ENCODE data around the gene KRTAP5-5. TPM values are rescaled to one million over a fixed set of nuclear protein-coding genes. Genes with fewer than 3 reads are reported as not detected.
"Not testable (repeated sequence)": the region's sequence is repeated elsewhere in the genome, so short reads cannot be mapped to it uniquely, and the experiment has no call there.

Gene KRTAP5-5
- total RNA-seq, 1 experiment from 2014 or later: not detected

DNA sequence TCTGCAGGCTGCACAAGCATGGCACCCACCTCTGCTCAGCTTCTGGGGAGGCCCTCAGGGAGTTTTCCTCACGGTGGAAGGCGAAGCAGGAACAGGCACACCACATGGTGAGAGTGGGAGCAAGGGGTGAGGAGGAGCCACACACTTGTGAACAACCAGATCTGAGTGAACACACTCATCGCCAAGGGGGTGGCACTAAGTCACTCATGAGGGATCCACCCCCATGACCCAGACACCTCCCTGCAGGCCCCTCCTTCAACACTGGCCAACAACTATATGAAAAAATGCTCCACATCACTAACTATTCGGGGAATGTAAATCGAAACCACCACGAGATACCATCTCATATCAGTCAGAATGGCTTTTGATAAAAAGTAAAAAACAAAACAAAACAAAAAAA, 30.8 kb upstream of the KRTAP5-5 start:
- H3K4me1 ChIP-seq: no peaks in the 10 kb centered on the region
- no peak overlapping the region for H3K27ac ChIP-seq
- H3K9me3 ChIP-seq (replicated peaks): no peaks in the 10 kb centered on the region
- DNase-seq: no peak
- no peaks in the 10 kb centered on the region for H3K36me3 ChIP-seq
- peaks cover 2% of the 10 kb centered on the region; the same call in 1 of the 2 replicates for H3K27me3 ChIP-seq
- H3K4me3 ChIP-seq: no peak overlapping the region

DNA sequence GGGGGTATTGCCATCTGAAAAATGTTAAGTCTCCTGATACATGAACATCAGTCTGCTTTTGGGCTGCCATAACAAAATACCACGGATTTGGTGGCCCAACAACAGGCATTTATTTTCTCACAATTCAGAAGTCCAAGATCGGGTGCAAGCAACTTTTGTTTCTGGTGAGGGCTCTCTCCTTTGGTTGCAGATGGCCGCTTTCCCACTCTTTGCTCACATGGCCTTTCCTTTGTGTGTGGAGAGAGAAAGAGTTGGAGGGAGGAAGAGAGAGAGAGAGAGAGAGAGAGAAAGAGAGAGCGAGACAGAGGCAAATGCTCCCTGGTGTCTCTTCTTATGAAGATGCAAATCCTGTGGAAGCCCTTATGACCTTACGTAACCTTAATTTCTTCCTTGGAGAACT, 28.9 kb upstream of the KRTAP5-5 start:
- H3K4me3 ChIP-seq: no peak overlapping the region
- no peaks in the 10 kb centered on the region for H3K4me1 ChIP-seq
- no peaks in the 10 kb centered on the region for H3K9me3 ChIP-seq (replicated peaks)
- H3K27me3 ChIP-seq: no peaks in the 10 kb centered on the region
- no peaks in the 10 kb centered on the region for H3K36me3 ChIP-seq
- H3K27ac ChIP-seq: no peak overlapping the region
- DNase-seq: no peak

DNA sequence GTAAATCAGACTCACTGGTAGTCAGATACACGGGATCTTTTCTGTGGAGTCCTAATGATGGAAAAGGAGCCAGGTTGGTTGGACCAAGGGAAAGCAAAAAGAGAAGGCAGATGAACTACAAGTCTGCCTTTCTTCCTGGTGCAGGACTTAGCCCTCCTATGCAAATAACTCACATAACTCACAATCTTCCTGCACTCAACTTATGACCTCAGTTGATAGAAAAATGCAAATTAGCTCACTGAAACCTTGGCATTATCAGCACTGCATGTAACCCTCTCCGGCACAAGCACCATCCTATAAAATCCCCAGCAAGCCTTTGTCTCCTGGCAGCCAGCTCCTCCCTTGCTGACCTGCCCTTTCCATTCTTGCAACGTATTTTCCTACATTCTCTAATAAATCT, 27.9 kb upstream of the KRTAP5-5 start:
- H3K27me3 ChIP-seq: not testable (repeated sequence)

DNA sequence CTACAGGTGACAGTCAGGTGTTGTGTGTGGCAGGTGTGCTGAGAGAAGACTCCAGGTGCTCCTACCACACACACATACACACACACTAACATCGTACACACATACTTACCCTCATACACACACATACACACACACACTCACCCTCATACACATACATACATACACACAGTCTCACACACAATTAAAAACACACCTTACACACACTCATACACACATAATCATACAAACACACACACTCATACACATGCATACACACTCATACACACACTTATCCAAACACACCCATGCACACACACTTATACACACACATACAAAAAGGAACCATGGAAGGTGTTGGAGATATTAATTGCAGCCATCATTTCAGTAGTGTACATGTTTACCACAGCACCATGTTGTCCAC, 25.9 kb upstream of the KRTAP5-5 start:
- Histone ChIP-seq H3K27me3 (no peaks in the 10 kb centered on the region), H3K27ac (no peak overlapping the region), H3K4me3 (no peak overlapping the region), H3K9me3 (replicated peaks) (no peaks in the 10 kb centered on the region), H3K36me3 (no peaks in the 10 kb centered on the region), H3K4me1 (no peaks in the 10 kb centered on the region)
- no peak for DNase-seq

More for the DNA sequence above, 27.9 kb upstream of the KRTAP5-5 start:
- not testable (repeated sequence) for H3K9me3 ChIP-seq (replicated peaks); H3K27ac ChIP-seq; H3K4me1 ChIP-seq; DNase-seq; H3K36me3 ChIP-seq; H3K4me3 ChIP-seq

DNA sequence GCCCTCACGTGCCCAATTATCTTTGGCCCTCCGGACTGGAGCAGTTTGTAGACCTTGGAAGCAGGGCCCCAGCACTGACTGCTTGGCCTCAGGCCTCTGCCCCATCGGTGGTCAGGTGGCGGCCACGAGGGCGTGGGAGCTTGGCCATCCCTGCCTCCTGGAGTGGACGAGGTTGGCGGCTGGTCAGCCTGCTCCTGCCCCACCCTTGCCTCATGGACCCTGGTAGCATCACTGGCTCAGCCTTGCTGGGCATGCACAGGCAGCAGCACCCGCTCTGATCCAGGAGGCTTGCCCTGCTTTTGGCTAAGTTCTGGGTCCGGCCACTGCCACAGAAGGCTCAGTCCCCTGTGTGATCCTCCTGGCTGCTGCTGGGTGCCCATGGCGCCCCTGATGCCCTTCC, 25.4 kb upstream of the KRTAP5-5 start:
- Histone ChIP-seq H3K4me3 (no peak overlapping the region), H3K27ac (no peak overlapping the region), H3K9me3 (replicated peaks) (no peaks in the 10 kb centered on the region), H3K4me1 (no peaks in the 10 kb centered on the region), H3K36me3 (no peaks in the 10 kb centered on the region), H3K27me3 (no peaks in the 10 kb centered on the region)
- DNase-seq: no peak

DNA sequence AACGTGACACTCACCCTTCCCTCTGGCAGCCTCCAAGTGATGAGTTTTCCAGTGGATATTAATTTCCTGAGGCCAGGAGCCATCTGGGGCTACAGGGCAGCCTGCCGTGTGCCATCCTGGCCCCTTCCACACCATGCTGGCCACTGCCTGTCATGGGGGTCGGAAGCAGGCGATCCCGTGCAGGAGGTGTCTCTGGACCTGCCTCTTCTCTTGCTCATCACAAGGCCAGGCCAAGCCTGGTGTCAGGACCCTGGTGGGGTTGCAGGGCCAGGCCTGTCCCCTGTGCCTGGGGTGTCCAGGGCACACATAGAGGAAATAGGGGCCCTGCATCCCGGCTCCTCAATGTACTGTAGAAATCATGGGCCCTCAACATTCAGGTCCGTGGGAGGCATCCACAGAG, 24.9 kb upstream of the KRTAP5-5 start:
- H3K36me3 ChIP-seq: no peaks in the 10 kb centered on the region
- no peaks in the 10 kb centered on the region for H3K9me3 ChIP-seq (replicated peaks)
- no peaks in the 10 kb centered on the region for H3K27me3 ChIP-seq

DNA sequence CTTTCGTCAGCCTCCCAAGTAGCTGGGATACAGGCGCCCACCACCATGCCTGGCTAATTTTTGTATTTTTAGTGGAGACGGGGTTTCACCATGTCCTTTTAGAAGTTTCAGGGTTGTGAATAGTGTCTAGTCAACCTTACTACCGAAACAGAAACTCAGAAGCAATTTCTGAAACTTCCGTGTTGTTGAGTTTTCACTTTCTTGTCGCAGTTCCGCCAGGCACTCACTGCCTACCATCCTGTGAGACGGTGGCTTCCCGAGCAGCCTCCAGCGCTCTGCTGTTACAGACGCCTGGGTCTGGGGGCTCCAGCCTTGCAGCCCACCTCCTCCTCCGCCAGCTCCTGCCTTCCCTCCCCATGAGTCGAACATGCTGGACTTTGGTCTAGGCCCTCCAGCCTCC, 23.7 kb upstream of the KRTAP5-5 start:
- not testable (repeated sequence) for H3K27me3 ChIP-seq; H3K9me3 ChIP-seq (replicated peaks); H3K36me3 ChIP-seq; DNase-seq; H3K4me1 ChIP-seq; H3K27ac ChIP-seq; H3K4me3 ChIP-seq

More for the DNA sequence above, 24.9 kb upstream of the KRTAP5-5 start:
- DNase-seq: no peak
- Histone ChIP-seq H3K27ac (no peak overlapping the region), H3K4me3 (no peak overlapping the region), H3K4me1 (no peaks in the 10 kb centered on the region)

DNA sequence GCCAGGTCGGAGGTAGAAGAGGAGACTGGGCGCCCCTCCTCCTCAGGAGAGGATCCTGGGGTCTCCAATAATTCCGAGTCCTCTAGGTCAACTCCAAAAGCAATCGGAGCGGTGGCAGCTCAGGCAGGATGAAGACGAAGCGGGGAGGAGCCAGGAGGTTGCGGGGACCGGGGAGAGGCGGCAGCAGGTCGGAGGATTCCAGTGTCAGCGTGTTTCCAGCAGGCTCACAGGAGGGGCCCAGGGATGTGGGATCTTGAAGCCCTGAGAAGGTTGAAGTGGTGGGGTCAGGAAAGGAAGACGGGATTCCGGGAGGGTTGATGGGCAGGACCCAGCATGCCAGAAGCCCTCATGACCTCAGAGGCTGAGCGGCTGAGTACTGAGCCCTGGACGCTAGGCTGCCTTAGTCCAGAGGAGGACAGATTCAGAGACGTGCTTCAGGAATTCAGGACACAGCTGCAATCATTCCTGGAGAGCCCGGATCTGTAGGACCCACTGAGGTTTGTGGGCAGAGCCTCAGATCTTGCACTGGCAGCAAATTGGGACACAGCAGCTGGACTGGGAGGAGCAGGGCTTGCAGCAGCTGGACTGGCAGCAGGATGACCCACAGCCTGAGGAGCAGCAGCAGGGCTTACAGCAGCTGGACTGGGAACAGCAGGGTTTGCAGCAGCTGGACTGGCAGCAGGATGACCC, 22.3 kb upstream of the KRTAP5-5 start:
- H3K27ac ChIP-seq; H3K9me3 ChIP-seq (replicated peaks); H3K27me3 ChIP-seq; H3K4me3 ChIP-seq; H3K36me3 ChIP-seq; H3K4me1 ChIP-seq: not testable (repeated sequence)
- DNase-seq: peak; percentile 44 to 45

DNA sequence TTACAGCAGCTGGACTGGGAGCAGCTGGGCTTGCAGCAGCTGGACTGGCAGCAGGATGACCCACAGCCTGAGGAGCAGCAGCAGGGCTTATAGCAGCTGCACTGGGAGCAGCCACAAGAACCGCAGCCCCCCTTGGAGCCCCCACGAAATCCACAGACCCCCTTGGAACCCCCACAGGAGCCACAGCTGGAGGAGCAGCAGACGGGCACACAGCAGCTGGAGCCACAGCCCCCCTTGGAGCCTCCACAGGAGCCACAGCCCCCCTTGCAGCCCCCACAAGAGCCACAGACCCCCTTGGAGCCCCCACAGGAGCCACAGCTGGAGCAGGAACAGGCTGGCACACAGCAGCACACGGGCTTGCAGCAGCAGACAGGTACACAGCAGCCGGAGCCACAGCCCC, 21.7 kb upstream of the KRTAP5-5 start:
- not testable (repeated sequence) for H3K36me3 ChIP-seq; H3K4me1 ChIP-seq; H3K27me3 ChIP-seq; H3K27ac ChIP-seq; H3K9me3 ChIP-seq (replicated peaks); H3K4me3 ChIP-seq
- DNase-seq: peak in 1 of 2 experiments; percentile 50

DNA sequence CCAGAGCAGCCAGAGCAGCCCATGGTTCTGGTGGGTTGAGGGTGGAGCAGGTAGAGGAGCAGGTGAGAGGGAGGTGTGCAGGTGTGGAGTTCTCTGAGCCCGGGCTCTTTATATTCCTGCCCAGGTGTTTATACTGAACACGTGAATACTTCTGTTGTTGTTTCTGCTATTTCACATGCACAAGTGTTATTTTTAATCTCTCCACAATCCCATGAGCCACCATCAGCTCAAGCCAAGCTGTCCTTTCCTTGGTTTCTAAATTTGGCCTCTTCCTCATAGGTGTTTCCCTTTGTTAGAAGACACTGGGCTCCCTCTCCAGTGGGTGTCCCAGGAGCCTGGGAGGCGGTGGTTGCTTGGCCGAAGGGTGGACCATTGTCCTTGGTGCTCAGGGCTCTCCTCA, 21.2 kb upstream of the KRTAP5-5 start, which contains the start of gene KRTAP5-3:
KRTAP5-3 (minus strand) TSS at position 101 of the 400 bp plus-strand sequence; CDS start at position 23, 78 bp downstream.
- Histone ChIP-seq H3K27ac (no peak within 1 kb of the TSS), H3K4me3 (no peak within 1 kb of the TSS), H3K36me3 (no peaks in the 10 kb centered on the region), H3K27me3 (no peaks in the 10 kb centered on the region), H3K9me3 (replicated peaks) (no peaks in the 10 kb centered on the region), H3K4me1 (no peaks in the 10 kb centered on the region)
- no peak for DNase-seq

DNA sequence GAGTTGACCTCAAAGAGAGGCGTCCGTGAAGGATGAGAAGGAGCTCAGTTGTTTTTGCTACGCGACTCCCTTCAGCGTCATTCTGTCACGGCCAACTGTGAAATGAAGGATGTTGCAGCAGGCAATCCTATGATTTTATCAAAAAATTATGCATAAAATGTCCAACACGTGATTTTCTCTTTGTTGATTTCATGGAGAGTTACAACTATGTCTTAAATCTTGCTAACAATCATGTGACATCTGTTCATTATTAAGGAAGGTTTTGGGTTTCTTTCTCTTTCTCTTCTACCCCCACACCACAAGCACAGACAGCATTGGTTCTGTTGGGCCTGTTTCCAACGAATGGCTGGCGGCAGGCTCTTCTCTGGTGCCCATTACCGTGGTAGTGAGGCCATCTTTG, 11.3 kb upstream of the KRTAP5-5 start:
- H3K27me3 ChIP-seq: no peaks in the 10 kb centered on the region; the same call in 1 of the 2 replicates

DNA sequence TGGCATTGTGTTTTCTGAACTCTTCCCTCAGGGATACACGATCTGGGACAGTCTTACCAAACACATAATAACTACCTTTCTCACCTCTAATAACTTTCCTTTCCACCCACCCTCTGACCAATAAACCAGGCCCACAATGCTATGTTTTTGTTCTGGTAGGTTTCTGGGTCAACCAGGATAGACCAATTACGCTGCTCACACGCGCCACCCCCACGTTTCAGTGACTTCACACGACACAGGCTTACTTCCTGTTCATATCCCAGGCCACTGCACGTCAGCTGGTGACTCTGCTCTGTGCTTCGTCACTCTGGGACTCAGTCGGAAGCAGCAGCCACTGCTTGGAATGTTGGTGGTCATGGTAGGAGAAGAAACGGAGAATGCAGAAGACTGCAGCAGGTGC, 10.1 kb upstream of the KRTAP5-5 start:
- H3K4me1 ChIP-seq: no peaks in the 10 kb centered on the region
- no peak overlapping the region for H3K4me3 ChIP-seq
- H3K27me3 ChIP-seq: peaks cover under 1% of the 10 kb centered on the region; the same call in 1 of the 2 replicates
- DNase-seq: no peak
- no peak overlapping the region for H3K27ac ChIP-seq
- H3K36me3 ChIP-seq: no peaks in the 10 kb centered on the region
- no peaks in the 10 kb centered on the region for H3K9me3 ChIP-seq (replicated peaks)

More for the DNA sequence above, 11.3 kb upstream of the KRTAP5-5 start:
- H3K4me3 ChIP-seq: no peak overlapping the region
- H3K27ac ChIP-seq: no peak overlapping the region
- H3K36me3 ChIP-seq: no peaks in the 10 kb centered on the region
- H3K4me1 ChIP-seq: no peaks in the 10 kb centered on the region
- no peak for DNase-seq
- no peaks in the 10 kb centered on the region for H3K9me3 ChIP-seq (replicated peaks)

DNA sequence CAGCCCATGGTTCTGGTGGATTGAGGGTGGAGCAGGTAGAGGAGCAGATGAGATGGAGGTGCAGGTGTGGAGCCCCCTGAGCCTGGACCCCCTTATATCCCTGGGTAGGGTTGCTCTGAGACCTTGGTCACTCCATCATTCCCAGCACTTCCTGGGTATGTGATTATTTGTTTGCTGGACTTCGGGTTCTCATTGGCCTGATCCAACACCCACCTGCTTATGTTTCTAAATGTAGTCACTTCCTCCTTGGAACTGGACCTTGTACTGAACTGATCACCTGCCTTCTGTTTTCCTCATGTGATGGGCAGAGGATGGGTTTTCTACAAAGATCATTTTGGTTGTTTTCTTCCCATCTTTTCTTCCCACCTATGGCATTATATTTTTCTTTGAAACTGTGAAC, 7.5 kb upstream of the KRTAP5-5 start, which contains the start of gene KRTAP5-4:
KRTAP5-4 (minus strand) TSS at position 53 of the 400 bp plus-strand sequence; CDS start at position 8, 45 bp downstream.
- Histone ChIP-seq H3K27ac (no peak within 1 kb of the TSS), H3K9me3 (replicated peaks) (no peaks in the 10 kb centered on the region), H3K27me3 (peaks cover 7% of the 10 kb centered on the region; the same call in 1 of the 2 replicates), H3K4me3 (no peak within 1 kb of the TSS), H3K36me3 (no peaks in the 10 kb centered on the region), H3K4me1 (no peaks in the 10 kb centered on the region)
- DNase-seq: no peak

DNA sequence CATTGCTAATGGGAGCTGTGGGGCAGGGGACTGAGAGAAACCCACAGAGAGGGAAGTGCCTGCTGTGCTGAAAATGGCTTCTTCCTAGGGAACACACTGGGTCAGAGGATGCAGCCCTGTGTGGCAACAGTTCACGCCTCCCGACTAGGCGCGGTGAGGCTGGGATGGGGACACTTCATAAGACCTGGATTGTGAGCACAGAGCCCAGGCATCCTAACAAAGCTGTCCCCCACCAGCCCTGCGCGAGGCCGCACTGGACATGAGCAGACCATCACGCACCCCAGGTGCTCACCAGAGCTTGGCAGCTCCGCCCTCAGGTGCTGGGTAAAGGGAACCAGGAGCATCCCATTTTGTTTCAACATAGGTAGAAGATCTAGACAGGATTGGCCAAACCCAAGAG, 5.9 kb upstream of the KRTAP5-5 start:
- no peaks in the 10 kb centered on the region for H3K9me3 ChIP-seq (replicated peaks)
- no peaks in the 10 kb centered on the region for H3K36me3 ChIP-seq
- no peak overlapping the region for H3K27ac ChIP-seq
- DNase-seq: no peak
- no peak overlapping the region for H3K4me3 ChIP-seq
- peaks cover 7% of the 10 kb centered on the region; the same call in 1 of the 2 replicates for H3K27me3 ChIP-seq
- H3K4me1 ChIP-seq: no peaks in the 10 kb centered on the region

DNA sequence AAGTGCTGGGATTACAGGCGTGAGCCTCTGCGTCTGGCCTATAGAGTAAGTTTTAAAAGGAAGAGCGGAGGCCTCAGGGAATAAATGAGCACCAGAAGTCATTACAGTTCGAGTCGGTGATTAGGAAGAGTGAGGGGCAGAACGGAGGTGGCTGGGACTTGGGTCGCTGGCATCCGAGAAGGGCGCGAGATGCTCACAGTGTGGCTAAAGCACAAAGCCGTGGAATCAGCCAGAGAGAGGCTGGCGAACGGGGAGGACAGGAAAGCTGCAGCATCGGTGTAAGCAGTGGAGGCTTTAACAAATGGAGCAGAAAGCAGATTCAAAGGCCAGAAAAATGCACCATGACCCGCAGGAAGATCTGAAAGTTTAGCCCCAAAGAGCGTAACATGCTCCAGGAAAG, 5.0 kb upstream of the KRTAP5-5 start:
- DNase-seq: no peak
- peaks cover 12% of the 10 kb centered on the region for H3K27me3 ChIP-seq
- H3K4me1 ChIP-seq: no peaks in the 10 kb centered on the region
- no peak overlapping the region for H3K27ac ChIP-seq
- no peaks in the 10 kb centered on the region for H3K36me3 ChIP-seq
- no peaks in the 10 kb centered on the region for H3K9me3 ChIP-seq (replicated peaks)
- no peak overlapping the region for H3K4me3 ChIP-seq

DNA sequence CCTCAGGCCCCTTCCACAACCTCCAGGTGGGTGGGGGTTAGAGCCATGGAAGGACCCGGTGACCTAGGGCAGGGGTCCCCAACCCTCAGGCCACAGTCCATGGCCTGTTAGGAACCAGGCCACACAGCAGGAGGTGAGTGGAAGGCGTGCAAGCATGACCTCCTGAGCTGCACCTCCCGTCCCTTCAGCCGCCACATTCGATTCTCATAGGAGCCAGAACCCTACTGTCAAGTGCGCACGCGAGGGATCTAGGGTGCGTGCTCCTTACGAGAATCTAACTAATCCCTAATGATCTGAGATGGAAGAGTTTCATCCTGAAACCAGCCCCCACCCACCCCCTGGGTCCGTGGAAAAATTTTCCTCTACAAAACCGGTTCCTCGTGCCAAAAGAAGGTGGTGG, 4.0 kb upstream of the KRTAP5-5 start:
- Histone ChIP-seq H3K36me3 (no peaks in the 10 kb centered on the region), H3K4me1 (no peaks in the 10 kb centered on the region), H3K27ac (no peak overlapping the region), H3K4me3 (no peak overlapping the region), H3K9me3 (replicated peaks) (no peaks in the 10 kb centered on the region), H3K27me3 (peaks cover 13% of the 10 kb centered on the region)
- DNase-seq: no peak

Data from SJCRH30 (cell line).